OCI-LY3 (cell line): ENCODE results near the gene KLHL40.

ENCODE experiments used
- H2AFZ ChIP-seq: fragments of 200-600, 300-600 bp; shearing (Covaris generic); 2 replicates; pipeline ENCODE4 v1.6.0; 2014; ENCODE audit warnings: antibody characterized with exemption, low read depth, low read length
- H3K27ac ChIP-seq: fragments of 200-600, 300-600 bp; sonication (generic); 2 replicates; pipeline ENCODE4 v1.5.1; 2014; ENCODE audit warnings: mild to moderate bottlenecking, low read length, moderate library complexity, mixed read lengths
- H3K27me3 ChIP-seq: fragments of 200-600, 300-600 bp; sonication (generic); 2 replicates; pipeline ENCODE4 v1.6.1; 2014; ENCODE audit warnings: low read depth, low read length, mixed read lengths
- H3K36me3 ChIP-seq: fragments of 200-600, 300-600 bp; sonication (generic); replicated peaks from 2 replicates; pipeline ENCODE3; 2014; ENCODE audit warnings: low read depth, low read length, mixed read lengths
- H3K4me1 ChIP-seq: fragments of 300-600, 200-600 bp; sonication (generic); 2 replicates; pipeline ENCODE4 v1.6.1; 2014; ENCODE audit warnings: low read length, mixed read lengths
- H3K4me2 ChIP-seq: fragments of 200-600, 300-600 bp; sonication (generic); 2 replicates; pipeline ENCODE4 v1.6.1; 2014; ENCODE audit warnings: low read length, mixed read lengths
- H3K4me3 ChIP-seq: fragments of 300-600, 200-600 bp; sonication (generic); 2 replicates; pipeline ENCODE4 v1.5.1; 2014; ENCODE audit warnings: antibody characterized with exemption, mild to moderate bottlenecking, low read length, moderate library complexity
- H3K79me2 ChIP-seq: fragments of 300-600, 200-600 bp; shearing (Covaris generic); 2 replicates; pipeline ENCODE4 v1.6.1; 2014; ENCODE audit warnings: mild to moderate bottlenecking, low read length, mixed read lengths
- H3K9ac ChIP-seq: fragments of 300-600, 200-600 bp; shearing (Covaris generic); 2 replicates; pipeline ENCODE4 v1.6.0; 2014; ENCODE audit warnings: mild to moderate bottlenecking, low read length, moderate library complexity
- H3K9me3 ChIP-seq: fragments of 200-600, 300-600 bp; shearing (Covaris generic); 2 replicates; pipeline ENCODE4 v1.6.1; 2014; ENCODE audit warnings: low read length, mixed read lengths; ENCODE audit not compliant: insufficient read depth
- H4K20me1 ChIP-seq: fragments of 200-600, 300-600 bp; sonication (generic); 2 replicates; pipeline ENCODE4 v1.6.1; 2016; ENCODE audit warnings: low read length, mixed read lengths; ENCODE audit not compliant: insufficient read depth
- EZH2phosphoT487 ChIP-seq: fragments of 200-600 bp; shearing (Covaris generic); IDR thresholded peaks from 2 replicates; pipeline ENCODE4 v1.6.1; 2018; ENCODE audit warnings: antibody characterized with exemption, mixed run types, low read depth
- TF ChIP-seq, protein P1 (sequence below): fragments of 200-600, 300-600 bp; sonication (generic); IDR thresholded peaks from 2 replicates; pipeline ENCODE4 v1.5.1; 2014; ENCODE audit warnings: antibody characterized with exemption, low read length, low read depth

KLHL40 gene

DNA sequence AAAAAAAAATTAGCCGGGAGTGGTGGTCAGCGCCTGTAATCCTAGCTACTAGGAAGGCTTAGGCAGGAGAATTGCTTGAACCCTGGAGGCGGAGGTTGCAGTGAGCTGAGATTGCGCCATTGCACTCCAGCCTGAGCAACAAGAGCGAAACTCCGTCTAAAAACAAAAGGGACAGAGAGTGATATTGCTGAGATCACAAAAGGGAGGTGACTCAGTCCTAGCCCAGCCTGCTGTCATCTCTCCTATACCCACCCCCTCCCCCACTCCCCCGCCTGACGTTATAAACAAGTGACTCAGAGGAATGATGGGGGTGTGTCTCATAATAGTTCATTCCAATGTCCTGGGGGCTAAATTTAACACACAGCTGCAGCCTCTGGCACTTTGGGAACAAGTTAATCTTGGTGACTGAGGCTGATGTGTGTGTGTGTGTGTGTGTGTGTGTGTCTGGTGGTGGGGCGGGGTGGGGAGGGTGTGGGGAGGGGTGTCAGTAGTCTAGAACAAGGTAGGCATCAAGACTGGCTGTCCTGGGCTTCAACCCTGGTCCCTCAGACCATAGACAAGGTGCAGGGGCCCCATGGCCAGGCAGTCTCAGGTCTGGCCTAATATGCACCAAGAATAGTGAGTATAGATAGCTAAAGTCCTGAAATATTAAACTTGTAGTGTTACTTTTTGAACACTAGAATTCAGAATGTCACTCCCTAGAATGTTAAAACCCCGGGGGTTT is 1.3 kb upstream of the KLHL40 start:
- no peak overlapping the region for H3K4me2 ChIP-seq

DNA sequence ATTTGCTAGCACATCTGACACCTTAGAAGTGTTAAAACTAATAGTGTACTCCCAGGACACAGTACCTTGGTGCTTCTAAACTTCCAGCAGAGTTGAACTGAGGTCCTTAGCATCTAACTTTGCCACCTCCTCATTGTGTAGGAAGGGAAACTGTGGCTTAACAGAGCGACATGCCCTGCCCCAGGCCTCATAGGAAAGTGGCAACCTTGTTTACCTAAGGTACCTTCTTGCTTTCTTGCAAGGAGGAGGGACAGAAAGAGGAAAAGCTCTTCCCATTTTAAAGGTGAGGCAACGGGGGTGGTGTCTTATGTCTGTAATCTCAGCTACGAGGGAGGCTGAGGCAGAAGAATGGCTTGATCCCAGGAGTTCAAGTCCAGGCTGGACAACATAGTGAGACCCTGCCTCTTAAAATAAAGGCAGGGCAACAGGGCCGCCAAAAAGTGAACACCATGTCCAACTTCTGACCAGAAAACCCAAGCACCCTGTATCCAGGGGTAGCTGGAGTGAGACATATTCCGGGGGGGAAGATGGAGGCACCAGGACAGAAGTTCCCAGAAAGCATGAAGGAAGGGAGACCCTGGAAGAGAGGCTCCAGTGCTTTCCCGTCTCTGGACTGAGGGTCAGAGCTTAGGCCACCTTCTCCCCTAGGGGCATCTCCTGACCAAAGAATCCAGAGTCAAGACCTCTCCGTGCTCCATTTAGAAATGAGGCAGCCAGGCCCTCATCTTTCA is 540 bp upstream of the KLHL40 start:
- H3K27ac ChIP-seq: no peak overlapping the region
- no peaks in the 10 kb centered on the region for H3K36me3 ChIP-seq
- no peaks in the 10 kb centered on the region for H4K20me1 ChIP-seq
- no peak overlapping the region for H3K4me2 ChIP-seq
- H3K9me3 ChIP-seq: no peaks in the 10 kb centered on the region
- H2AFZ ChIP-seq: no peak overlapping the region
- no peak for TF ChIP-seq EZH2phosphoT487
- TF ChIP-seq, protein P1, sequence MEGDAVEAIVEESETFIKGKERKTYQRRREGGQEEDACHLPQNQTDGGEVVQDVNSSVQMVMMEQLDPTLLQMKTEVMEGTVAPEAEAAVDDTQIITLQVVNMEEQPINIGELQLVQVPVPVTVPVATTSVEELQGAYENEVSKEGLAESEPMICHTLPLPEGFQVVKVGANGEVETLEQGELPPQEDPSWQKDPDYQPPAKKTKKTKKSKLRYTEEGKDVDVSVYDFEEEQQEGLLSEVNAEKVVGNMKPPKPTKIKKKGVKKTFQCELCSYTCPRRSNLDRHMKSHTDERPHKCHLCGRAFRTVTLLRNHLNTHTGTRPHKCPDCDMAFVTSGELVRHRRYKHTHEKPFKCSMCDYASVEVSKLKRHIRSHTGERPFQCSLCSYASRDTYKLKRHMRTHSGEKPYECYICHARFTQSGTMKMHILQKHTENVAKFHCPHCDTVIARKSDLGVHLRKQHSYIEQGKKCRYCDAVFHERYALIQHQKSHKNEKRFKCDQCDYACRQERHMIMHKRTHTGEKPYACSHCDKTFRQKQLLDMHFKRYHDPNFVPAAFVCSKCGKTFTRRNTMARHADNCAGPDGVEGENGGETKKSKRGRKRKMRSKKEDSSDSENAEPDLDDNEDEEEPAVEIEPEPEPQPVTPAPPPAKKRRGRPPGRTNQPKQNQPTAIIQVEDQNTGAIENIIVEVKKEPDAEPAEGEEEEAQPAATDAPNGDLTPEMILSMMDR: no peak
- no peak overlapping the region for H3K4me3 ChIP-seq
- H3K9ac ChIP-seq: no peak overlapping the region
- H3K27me3 ChIP-seq: peaks cover 13% of the 10 kb centered on the region
- no peaks in the 10 kb centered on the region for H3K79me2 ChIP-seq
- no peaks in the 10 kb centered on the region for H3K4me1 ChIP-seq

More for the DNA sequence above, 1.3 kb upstream of the KLHL40 start:
- H3K9ac ChIP-seq: no peak overlapping the region
- no peaks in the 10 kb centered on the region for H4K20me1 ChIP-seq
- H3K27me3 ChIP-seq: peaks cover 18% of the 10 kb centered on the region
- H2AFZ ChIP-seq: no peak overlapping the region
- H3K79me2 ChIP-seq: no peaks in the 10 kb centered on the region
- TF ChIP-seq EZH2phosphoT487: no peak
- TF ChIP-seq, protein P1: no peak
- no peaks in the 10 kb centered on the region for H3K4me1 ChIP-seq
- H3K36me3 ChIP-seq: no peaks in the 10 kb centered on the region
- H3K9me3 ChIP-seq: no peaks in the 10 kb centered on the region
- H3K4me3 ChIP-seq: no peak overlapping the region
- H3K27ac ChIP-seq: no peak overlapping the region

DNA sequence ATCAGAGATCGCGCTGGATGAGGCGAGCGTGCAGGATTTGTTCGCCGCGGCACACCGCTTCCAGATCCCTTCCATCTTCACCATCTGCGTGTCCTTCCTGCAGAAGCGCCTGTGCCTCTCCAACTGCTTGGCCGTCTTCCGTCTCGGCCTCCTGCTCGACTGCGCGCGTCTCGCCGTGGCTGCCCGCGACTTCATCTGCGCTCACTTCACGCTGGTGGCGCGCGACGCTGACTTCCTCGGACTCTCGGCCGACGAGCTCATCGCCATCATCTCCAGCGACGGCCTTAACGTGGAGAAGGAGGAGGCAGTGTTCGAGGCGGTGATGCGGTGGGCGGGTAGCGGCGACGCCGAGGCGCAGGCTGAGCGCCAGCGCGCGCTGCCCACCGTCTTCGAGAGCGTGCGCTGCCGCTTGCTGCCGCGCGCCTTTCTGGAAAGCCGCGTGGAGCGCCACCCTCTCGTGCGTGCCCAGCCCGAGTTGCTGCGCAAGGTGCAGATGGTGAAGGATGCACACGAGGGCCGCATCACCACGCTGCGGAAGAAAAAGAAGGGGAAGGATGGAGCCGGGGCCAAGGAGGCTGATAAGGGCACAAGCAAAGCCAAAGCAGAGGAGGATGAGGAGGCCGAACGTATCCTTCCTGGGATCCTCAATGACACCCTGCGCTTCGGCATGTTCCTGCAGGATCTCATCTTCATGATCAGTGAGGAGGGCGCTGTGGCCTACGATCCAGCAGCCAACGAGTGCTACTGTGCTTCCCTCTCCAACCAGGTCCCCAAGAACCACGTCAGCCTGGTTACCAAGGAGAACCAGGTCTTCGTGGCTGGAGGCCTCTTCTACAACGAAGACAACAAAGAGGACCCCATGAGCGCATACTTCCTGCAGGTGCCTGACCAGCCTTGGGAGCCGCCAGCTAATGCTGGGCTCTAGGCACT is 819 bp downstream of the KLHL40 start:
- Histone ChIP-seq H3K79me2 (no peaks in the 10 kb centered on the region), H3K27ac (no peak overlapping the region), H2AFZ (no peak overlapping the region), H3K36me3 (no peaks in the 10 kb centered on the region), H3K27me3 (peaks cover 18% of the 10 kb centered on the region), H3K9ac (no peak overlapping the region), H3K4me2 (no peak overlapping the region), H3K9me3 (no peaks in the 10 kb centered on the region), H3K4me3 (no peak overlapping the region), H3K4me1 (no peaks in the 10 kb centered on the region), H4K20me1 (no peaks in the 10 kb centered on the region)
- no peak for TF ChIP-seq EZH2phosphoT487
- TF ChIP-seq, protein P1: no peak
